HG03432 (cell line): ENCODE data around the gene PEAK1.
"Not testable (repeated sequence)": the region's sequence is repeated elsewhere in the genome, so short reads cannot be mapped to it uniquely, and the experiment has no call there.

Source experiments
- ATAC-seq: cut with Tn5 transposase; IDR thresholded peaks from one replicate; pipeline ENCODE4 v1.9.1; 2021; ENCODE audit warnings: mild to moderate bottlenecking, moderate library complexity; ENCODE audit not compliant: unreplicated experiment

The PEAK1 gene

GRCh38 chr15:77243135-77243534, 176.8 kb downstream of the PEAK1 start:
- ATAC-seq: no peak

GRCh38 chr15:77239882-77240608, 179.9 kb downstream of the PEAK1 start:
- no peak for ATAC-seq

- ATAC-seq: no peak
Observed at GRCh38 chr15:77235566-77235965, 184.3 kb downstream of the PEAK1 start.

- ATAC-seq: no peak
Observed at GRCh38 chr15:77228828-77229227, 191.1 kb downstream of the PEAK1 start.

GRCh38 chr15:77226652-77227051, 193.3 kb downstream of the PEAK1 start:
- ATAC-seq: no peak

- ATAC-seq: no peak
Observed at GRCh38 chr15:77225646-77226045, 194.3 kb downstream of the PEAK1 start.

- ATAC-seq: no peak
Observed at GRCh38 chr15:77225088-77225487, 194.8 kb downstream of the PEAK1 start.

- ATAC-seq: no peak
Observed at GRCh38 chr15:77224352-77224751, 195.6 kb downstream of the PEAK1 start.

- no peak for ATAC-seq
Observed at GRCh38 chr15:77221708-77222107, 198.2 kb downstream of the PEAK1 start.

GRCh38 chr15:77221174-77221573, 198.7 kb downstream of the PEAK1 start:
- ATAC-seq: no peak

GRCh38 chr15:77219841-77220240, 200.1 kb downstream of the PEAK1 start:
- no peak for ATAC-seq

- ATAC-seq: no peak
Observed at GRCh38 chr15:77209221-77209620, 210.7 kb downstream of the PEAK1 start.

GRCh38 chr15:77208241-77208640, 211.7 kb downstream of the PEAK1 start:
- ATAC-seq: no peak

GRCh38 chr15:77201665-77202064, 218.2 kb downstream of the PEAK1 start:
- no peak for ATAC-seq

GRCh38 chr15:77196381-77196780, 223.5 kb downstream of the PEAK1 start:
- no peak for ATAC-seq

GRCh38 chr15:77195586-77195985, 224.3 kb downstream of the PEAK1 start:
- ATAC-seq: no peak

GRCh38 chr15:77192451-77192850, 227.5 kb downstream of the PEAK1 start:
- ATAC-seq: no peak

GRCh38 chr15:77191230-77191834, 228.6 kb downstream of the PEAK1 start:
- no peak for ATAC-seq

- ATAC-seq: peak; percentile 57
Observed at GRCh38 chr15:77187751-77188464, 232.0 kb downstream of the PEAK1 start.

GRCh38 chr15:77186594-77187011, 233.3 kb downstream of the PEAK1 start:
- no peak for ATAC-seq

GRCh38 chr15:77185242-77185785, 234.6 kb downstream of the PEAK1 start:
- ATAC-seq: no peak

GRCh38 chr15:77184352-77184751, 235.6 kb downstream of the PEAK1 start:
- ATAC-seq: not testable (repeated sequence)
